GM19035 (cell line): ENCODE measurements around the gene EMC1.
A peak's percentile ranks its signal among the peaks of the same experiment; 100 is the strongest.
"Not testable (repeated sequence)": the region's sequence is repeated elsewhere in the genome, so short reads cannot be mapped to it uniquely, and the experiment has no call there.

Experiments
- ATAC-seq: cut with Tn5 transposase; IDR thresholded peaks from one replicate; pipeline ENCODE4 v1.9.1; 2021; ENCODE audit not compliant: unreplicated experiment

EMC1 gene

DNA sequence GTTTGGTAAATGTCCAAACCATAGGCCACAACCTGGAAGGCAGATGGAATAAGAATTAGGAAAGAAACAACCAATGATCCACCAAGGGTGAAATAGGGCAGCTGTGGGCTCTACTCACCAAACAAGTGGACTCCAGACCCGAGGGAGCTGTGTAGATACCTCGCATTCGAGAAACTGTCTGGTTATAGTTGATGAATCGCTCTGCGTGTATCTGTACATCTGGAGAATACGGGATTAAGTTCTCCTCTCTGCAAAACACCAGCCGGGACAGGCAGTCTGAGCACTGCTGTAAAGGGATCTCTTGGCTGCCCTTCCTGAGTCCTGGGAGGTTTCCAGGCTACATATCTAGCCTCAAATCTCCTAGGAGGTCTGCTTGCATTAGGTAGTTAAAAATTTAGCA, 31.9 kb downstream of the EMC1 start:
- no peak for ATAC-seq

GRCh38 chr1:19216585-19216984, 34.7 kb downstream of the EMC1 start:
- ATAC-seq = not testable (repeated sequence)

GRCh38 chr1:19213580-19213979, 37.7 kb downstream of the EMC1 start:
- no peak for ATAC-seq

- ATAC-seq = no peak
Measured at GRCh38 chr1:19212167-19212566, 39.2 kb downstream of the EMC1 start.

- no peak for ATAC-seq
Measured at GRCh38 chr1:19210772-19211549, 40.4 kb downstream of the EMC1 start.

DNA sequence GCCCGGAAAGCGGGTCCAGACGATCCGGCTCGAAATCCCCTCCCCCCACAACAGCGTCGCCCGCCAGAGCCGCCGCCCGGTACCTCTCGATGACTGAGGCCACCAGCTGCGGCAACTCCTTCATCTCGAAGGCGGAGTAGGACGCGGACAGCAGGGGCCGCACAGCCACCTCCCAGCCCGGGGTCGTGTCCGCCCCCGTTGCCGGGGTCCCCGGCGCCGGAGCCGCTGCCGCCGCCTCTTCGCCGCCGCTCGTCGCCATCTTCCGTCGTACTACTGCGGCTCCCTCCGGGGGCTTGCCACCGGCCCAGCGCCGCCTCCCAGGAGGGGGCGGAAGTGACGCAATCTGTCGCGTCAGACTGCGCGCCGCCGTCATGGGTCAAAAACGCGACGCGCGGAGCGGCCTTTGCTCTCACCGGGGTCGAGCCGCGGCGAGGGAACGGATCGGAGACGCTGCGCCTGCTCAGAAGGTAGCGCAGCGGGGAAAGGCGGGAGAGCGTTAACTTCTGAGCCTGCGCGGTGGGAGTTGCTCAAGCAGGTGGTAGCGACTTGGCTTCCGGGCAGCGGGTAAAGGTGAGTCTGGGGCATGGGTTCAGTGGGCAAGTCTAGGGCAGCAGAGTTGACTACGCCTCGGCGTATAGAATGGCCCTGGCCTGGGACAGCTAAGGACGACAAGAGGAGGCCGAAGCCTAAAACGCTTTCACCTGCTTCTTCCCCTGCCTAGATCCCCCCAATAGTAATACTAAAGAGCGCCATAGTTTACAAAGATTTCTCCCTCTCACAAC, 41.1 kb downstream of the EMC1 start, which contains the start of gene UBR4:
TSS of gene UBR4 (minus strand) at position 277 of the 782 bp plus-strand sequence. CDS start at position 259, 18 bp downstream.
- ATAC-seq = peak; percentile 89

DNA sequence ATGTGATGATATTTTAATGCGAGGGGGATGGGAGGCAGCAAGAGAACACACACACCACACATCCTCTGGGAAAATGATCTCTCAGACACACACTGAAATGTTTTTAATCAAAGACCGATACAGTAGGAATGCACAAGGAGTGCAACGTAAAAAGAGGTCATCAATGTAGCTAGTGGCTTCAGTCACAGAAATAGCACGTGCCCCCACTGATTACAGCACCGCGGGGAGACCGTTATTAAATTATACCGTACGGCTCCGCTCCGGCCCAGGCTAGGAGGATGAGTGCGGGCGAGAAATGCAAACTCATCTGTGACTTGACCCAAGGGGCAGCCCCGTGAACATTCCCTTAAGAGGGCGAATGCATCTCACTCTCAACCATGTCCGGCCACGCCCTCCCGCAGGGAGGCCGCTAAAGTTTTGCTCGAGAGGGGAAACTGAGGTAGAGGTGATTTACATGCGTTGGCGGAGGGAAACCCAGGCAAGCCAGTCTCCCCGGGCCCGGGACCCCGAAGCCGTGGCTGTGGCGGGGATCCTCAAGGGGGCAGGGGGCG, 41.8 kb downstream of the EMC1 start:
- ATAC-seq = peak; percentile 46

DNA sequence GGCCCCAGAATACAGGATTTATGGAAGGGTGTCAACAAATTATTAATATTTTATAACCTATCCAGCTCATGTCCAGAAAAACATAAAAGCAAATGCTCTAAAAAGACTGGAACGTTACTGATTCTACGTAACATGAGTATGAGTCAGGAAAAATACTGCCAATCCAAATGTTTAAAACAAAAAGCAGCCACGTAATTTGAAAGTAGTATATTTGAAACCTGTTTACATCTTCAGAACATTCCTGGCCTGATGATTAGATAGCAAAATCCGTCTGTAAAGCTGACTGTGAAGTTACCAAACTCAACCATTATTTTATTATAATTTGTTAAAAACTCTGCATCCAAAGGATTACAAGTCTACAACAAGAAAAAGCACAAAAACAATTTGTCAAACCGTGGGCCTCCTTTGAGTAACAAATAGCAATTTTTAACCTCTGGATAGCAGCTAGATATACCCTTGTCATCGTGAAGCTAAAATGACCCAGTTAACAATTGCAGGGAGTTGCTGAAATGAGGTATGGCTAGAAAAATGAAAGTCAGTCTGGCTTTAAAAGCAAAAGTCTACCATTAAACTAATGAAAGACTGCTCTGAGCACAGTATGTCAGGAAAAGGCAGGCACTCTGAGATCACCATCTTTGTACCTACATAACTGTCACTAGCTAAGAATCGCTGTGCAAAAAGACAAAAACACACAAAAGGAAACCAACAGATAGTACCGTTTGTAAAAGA, 42.5 kb downstream of the EMC1 start:
- ATAC-seq = no peak

DNA sequence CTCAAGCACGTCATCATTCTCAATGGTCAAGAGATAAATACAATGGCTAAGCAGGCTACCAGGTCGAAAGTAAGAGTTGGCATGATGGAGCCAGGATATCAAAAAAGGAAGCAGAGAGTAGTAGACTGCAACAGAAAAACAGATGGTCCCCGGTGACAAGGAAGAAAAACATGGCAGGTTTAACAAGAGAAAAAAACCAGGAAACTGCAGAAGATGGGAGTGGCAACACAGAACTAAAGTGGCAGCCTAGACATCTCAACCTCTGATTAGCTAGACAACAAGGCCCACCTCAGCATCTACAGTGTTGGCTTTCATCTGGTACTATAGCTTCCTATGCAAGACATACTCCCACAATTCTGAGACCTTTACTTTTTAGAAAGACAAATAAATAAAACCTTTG, 44.4 kb downstream of the EMC1 start:
- no peak for ATAC-seq

GRCh38 chr1:19205845-19206244, 45.5 kb downstream of the EMC1 start:
- no peak for ATAC-seq

- ATAC-seq = no peak
Measured at GRCh38 chr1:19205403-19205802, 45.9 kb downstream of the EMC1 start.

DNA sequence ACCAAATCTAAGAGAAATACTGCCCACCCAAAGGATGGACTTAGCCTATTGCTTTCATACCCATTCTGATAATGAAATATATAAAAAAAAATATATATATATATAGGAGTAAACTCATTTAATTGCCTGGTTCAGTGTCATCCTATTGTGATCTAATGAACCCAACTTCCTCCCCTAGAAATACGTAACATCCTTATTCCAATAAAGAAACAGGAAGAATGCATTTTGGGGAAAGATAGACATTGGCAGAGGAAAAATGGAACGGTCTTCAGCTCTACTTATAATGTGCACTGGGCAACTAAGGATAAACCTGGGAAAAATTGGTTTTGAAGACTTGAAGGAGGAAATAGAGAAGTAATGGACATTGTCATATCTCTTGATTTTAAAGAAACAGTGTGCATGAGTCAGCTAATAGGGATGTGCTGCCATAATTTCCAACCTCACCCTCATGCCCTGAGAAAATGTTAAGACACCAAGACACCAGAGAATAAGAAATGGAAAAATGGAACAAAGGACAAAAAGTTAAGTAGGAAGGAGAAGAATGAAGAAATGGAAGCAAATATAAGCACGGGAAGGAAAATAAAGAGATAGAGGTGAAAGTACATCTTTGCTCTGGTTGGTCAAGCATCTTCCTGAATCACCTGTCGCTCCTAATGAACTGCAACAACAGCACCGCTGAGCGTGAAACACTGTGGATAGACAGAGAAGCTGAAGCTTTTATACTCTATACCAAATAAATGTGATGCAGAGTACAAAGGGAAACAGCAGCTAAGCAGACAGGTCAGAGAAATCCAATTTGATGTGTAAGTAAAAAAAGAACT, 46.7 kb downstream of the EMC1 start:
- ATAC-seq = no peak

DNA sequence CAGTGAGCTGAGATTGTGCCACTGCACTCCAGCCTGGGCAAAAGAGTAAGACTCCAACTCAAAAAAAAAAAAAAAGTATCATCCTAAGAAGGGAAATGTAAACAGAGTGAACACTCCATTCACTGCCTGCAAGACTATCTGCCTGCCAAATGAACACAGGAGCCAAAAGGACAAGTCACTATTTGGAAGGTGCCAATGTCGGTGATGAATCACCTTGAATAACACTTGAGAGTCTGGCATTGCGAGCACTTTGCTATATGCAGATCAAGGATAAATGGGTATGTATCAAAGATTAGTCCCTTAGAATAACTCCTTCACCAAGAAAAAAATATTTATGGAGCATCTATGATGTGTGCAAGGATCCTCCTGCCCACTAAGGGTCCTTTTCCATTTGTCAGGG, 47.9 kb downstream of the EMC1 start:
- ATAC-seq = no peak

- no peak for ATAC-seq
Measured at GRCh38 chr1:19202396-19202795, 48.9 kb downstream of the EMC1 start.

GRCh38 chr1:19199969-19200604, 51.2 kb downstream of the EMC1 start:
- no peak for ATAC-seq

DNA sequence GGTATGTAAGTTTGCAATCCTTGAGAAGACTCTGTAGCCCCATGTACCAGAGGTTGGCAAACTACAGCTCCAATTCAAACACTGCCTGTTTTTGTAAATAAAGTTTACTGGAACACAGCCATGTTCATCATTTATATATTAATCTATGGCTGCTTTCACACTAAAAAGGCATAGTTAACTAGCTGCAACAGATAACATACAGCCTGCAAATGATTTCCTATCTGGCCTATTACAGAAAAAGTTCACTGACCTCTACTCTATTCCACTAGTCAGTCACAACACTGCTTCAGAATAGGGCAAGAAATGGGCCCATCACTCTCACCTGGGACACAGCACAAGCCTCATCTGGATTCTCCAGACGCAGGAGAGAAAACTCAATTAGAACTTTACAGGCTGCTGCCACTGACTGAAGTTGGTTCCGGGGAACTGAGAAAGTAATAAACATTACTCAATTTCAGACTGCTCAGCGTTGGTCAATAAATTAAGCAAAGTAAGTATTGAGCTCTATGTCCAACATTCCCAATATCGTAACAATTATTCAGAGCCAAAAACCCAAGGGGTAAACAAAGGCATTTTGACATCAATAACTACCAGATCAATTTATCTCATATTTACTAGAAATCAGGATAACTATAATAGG, 51.9 kb downstream of the EMC1 start:
- no peak for ATAC-seq

- no peak for ATAC-seq
Measured at GRCh38 chr1:19198820-19199219, 52.5 kb downstream of the EMC1 start.

GRCh38 chr1:19197845-19198244, 53.5 kb downstream of the EMC1 start:
- no peak for ATAC-seq

GRCh38 chr1:19196331-19196730, 55.0 kb downstream of the EMC1 start:
- ATAC-seq = no peak
